Aorta (tissue), 5 donors: ENCODE measurements around the gene SLC7A6. TPM values are rescaled to one million over a fixed set of nuclear protein-coding genes. Genes with fewer than 3 reads are reported as not detected.

Source experiments
- ATAC-seq: fragments of 200-7000 bp; cut with Tn5 transposase; one replicate; pipeline ENCODE4 v1.9.1; 2022; ENCODE audit warnings: moderate library complexity; ENCODE audit not compliant: low FRiP score
- DNase-seq, 2 donors: peaks; one replicate each; pipeline ENCODE4 v3.0.0-alpha.2; 2020
- H3K27ac ChIP-seq, 2 donors: one replicate each; pipeline ENCODE4 v1.5.1; 2013; ENCODE audit warnings: low read length in 2 of 2, mild to moderate bottlenecking in 2 of 2, moderate library complexity in 2 of 2, control low read depth in 1 of 2, inconsistent platforms in 1 of 2, low read depth in 1 of 2
- H3K27me3 ChIP-seq, 2 donors: one replicate each; pipeline ENCODE4 v1.6.1; 2013; ENCODE audit warnings: control low read depth in 1 of 2, low read length in 1 of 2, mild to moderate bottlenecking in 1 of 2, moderate library complexity in 1 of 2; ENCODE audit not compliant: insufficient read depth in 2 of 2, control insufficient read depth in 1 of 2
- H3K36me3 ChIP-seq, 2 donors: one replicate each; pipeline ENCODE4 v1.6.1; 2013; ENCODE audit warnings: control low read depth in 1 of 2, low read length in 1 of 2, mild to moderate bottlenecking in 1 of 2; ENCODE audit not compliant: insufficient read depth in 2 of 2, control insufficient read depth in 1 of 2
- H3K4me1 ChIP-seq, 2 donors: one replicate each; pipeline ENCODE4 v1.6.1; 2013; ENCODE audit warnings: low read length in 2 of 2, control low read depth in 1 of 2, mild to moderate bottlenecking in 1 of 2, moderate library complexity in 1 of 2; ENCODE audit not compliant: insufficient read depth in 2 of 2, control insufficient read depth in 1 of 2
- H3K4me3 ChIP-seq, 2 donors: one replicate each; pipeline ENCODE4 v1.5.1; 2013; ENCODE audit warnings: low read length in 2 of 2, control low read depth in 1 of 2, mild to moderate bottlenecking in 1 of 2
- H3K9me3 ChIP-seq: one replicate; pipeline ENCODE4 v1.6.1; 2013; ENCODE audit warnings: mild to moderate bottlenecking, low read length; ENCODE audit not compliant: control insufficient read depth
- WGBS, 2 donors: extraction: QIAGEN DNeasy Blood & Tissue Kit; methylation state at CpG; one replicate each; pipeline ENCODE4 v1.1.7; 2013; 5-methylcytosine and 5-hydroxymethylcytosine counted together
- intact Hi-C, 2 donors: fragments of 100-400 bp; cut with DNase I; formaldehyde crosslinking; loops; one replicate each; pipeline versions ENCODE4 v1.14.2 to v1.15.0; 2022
- polyA plus RNA-seq, 2 donors: library from polyadenylated mRNA; stranded (reverse); fragments of 200-250 nt; gene quantifications; one replicate each; pipeline ENCODE4 v1.2.3, GENCODE V29; 2013
- total RNA-seq, 2 donors: library from RNA; stranded (reverse); fragmentation: NEBNext Ultra II Directional; extraction: Animal tissue kit (Norgen Biotek cat#: 25700); gene quantifications; one replicate each; pipeline ENCODE4 v1.2.1, GENCODE V29; 2021
- donor health status: healthy with polysubstance abuse.
- donor health status: Bipolar disorder and iron deficiency.
- donor health status: DM: no; HTN: no; CAD: no.
- donor health status: DM: no; HTN: no; CAD: no.
- donor health status: DM: yes; HTN: yes; CAD: no.

SLC7A6 gene
- total and polyA plus RNA-seq, 4 donors = 2.4 to 52.4 (median 29.9) TPM

DNA sequence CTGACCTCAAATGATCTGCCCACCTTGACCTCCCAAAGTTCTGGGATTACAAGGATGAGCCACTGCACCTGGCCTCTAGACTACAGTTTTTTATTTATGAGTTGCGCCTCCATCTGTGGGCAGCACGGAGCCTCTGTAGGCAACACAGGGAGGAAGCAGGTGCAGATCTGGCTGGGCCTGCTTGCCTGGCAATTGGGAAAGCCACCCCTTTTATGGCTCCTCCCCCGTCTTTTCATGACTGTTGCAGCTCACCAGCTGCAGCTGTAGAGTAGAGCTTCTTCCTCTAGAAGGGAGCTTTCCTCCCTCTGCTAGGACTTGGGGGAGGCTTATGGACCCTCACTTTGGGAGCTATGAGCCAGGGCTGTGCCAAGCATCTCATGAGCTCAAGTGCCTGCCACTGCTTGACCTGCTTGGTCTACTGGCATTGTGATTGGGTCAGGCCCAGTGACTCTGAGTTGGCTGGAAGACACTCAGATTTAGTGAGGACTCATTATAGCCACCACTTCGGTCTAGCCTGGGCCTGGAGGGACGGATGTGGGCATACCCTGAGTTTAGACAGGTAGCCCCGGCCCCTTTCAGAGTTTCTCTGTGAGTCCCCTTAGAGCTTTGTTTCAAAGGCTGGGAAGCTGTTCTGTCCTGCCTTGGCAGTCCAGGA, 6.9 kb upstream of the SLC7A6 start:
- ATAC-seq = no peak
- Histone ChIP-seq H3K4me3 (no peak overlapping the region), H3K9me3 (no peaks in the 10 kb centered on the region), H3K27me3 (no peaks in the 10 kb centered on the region), H3K4me1 (no peaks in the 10 kb centered on the region), H3K36me3 (peaks cover 0 to 7% of the 10 kb centered on the region in 2 donors), H3K27ac (peak overlapping the region; percentile 17 to 64)
- WGBS, 2 donors = 85% methylated on average over 6 of the region's 6 CpGs
- intact Hi-C loops = no loop called here
- no peak for DNase-seq

DNA sequence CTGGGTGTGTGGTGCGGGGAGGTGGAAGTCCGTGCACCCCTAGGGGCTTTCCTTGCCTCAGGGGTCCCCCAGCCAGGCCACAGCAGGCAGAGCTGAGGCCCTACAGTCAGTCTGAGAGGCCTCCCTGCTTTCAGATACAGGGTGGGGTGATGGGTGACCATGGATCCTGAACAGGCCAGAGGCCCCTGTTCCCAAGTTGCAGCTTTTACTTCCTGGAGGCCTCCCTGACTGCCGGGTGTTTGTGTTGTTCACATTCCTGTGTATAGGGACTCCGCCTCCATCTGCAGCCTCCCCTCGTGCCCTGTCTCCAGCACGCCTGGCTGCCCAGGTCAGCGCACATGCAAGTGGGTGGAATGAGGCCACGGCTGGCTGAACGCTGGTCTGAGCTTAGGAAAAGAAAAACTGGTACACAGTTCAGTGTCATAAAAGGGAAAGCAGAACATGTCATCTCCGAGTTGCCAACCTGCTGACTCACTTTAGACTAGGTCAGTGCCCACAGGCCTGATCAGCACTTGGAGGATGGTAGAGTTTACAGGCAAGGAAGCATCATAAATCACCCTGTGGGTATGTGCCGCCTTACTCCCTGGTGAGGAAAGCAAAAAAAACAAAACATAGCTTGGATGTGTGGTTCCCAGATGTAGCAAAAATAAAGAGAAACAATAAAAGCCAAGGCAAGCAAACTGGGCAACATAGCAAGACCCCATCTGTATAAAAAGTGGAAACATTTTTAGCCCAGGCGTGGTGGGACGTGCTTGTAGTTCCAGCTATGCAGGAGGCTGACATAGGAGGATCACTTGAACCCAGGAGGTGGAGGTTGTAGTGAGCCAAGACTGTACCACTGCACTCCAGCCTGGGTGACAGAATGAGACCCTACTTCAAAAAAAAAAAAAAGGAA, 6.2 kb upstream of the SLC7A6 start:
- ATAC-seq (peak; percentile 73), DNase-seq (peak; percentile 73 to 83)
- Histone ChIP-seq H3K4me3 (no peak overlapping the region), H3K27ac (peak overlapping the region; percentile 17 to 64), H3K9me3 (no peaks in the 10 kb centered on the region), H3K36me3 (peaks cover 0 to 7% of the 10 kb centered on the region in 2 donors), H3K27me3 (no peaks in the 10 kb centered on the region), H3K4me1 (no peaks in the 10 kb centered on the region)
- intact Hi-C loops = no loop called here
- WGBS, 2 donors = 43 to 44% methylated on average over 13 of the region's 13 CpGs

DNA sequence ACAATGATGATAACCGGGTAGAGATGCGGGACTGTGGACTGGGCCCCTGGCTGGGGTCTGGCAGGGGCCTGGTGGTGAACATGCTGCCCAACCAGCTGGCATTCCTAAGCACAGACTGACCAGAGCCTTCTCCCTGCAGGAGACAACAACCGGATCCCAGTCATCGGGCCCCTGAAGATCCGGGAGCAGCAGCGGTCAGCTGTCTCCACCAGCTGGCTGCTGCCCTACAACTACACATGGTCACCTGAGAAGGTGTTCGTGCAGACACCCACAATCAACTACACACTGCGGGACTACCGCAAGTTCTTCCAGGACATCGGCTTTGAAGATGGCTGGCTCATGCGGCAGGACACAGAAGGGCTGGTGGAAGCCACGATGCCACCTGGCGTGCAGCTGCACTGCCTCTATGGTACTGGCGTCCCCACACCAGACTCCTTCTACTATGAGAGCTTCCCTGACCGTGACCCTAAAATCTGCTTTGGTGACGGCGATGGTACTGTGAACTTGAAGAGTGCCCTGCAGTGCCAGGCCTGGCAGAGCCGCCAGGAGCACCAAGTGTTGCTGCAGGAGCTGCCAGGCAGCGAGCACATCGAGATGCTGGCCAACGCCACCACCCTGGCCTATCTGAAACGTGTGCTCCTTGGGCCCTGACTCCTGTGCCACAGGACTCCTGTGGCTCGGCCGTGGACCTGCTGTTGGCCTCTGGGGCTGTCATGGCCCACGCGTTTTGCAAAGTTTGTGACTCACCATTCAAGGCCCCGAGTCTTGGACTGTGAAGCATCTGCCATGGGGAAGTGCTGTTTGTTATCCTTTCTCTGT, 5.1 kb upstream of the SLC7A6 start:
- ATAC-seq (no peak), DNase-seq (no peak)
- Histone ChIP-seq H3K4me3 (no peak overlapping the region), H3K27me3 (no peaks in the 10 kb centered on the region), H3K9me3 (no peaks in the 10 kb centered on the region), H3K4me1 (no peaks in the 10 kb centered on the region), H3K27ac (peak overlapping the region in 1 of 2 donors; percentile 3), H3K36me3 (peaks cover 0 to 6% of the 10 kb centered on the region in 2 donors)
- intact Hi-C loops = no loop called here
- WGBS, 2 donors = 87% methylated on average over 26 to 27 of the region's 27 CpGs

DNA sequence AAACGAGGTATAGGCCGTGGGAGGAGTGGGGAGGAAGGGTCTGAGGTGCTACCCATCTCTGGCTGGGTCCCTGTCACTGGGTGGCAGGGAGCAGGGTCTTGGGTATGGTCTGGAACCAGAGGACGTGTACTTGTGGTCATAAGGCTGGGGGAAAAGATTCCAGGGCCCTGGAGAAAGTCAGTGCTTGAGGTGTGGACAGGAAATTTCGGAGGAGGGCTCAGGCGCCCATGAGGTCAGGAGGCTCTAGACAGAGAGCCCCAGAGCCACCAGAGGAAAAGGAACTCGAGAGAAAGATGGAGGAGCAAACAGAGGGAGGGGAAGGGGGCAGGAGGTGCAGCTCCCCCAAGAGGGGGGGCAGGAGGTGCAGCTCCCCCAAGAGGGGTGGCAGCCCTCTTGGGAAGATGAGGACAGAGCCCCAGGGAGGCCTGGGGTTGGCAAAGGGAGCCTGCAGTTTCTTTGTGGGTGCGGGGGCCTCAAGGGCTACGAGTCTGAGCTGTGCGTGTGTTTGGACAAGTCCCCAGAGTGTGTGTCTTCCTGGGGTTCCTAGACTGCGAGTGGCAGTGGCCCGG, 683 bp upstream of the SLC7A6 start:
- DNase-seq (no peak), ATAC-seq (no peak)
- Histone ChIP-seq H3K4me3 (peak overlapping the region; percentile 37 to 46), H3K4me1 (no peaks in the 10 kb centered on the region), H3K9me3 (no peaks in the 10 kb centered on the region), H3K27me3 (no peaks in the 10 kb centered on the region), H3K27ac (peak overlapping the region; percentile 65 to 82), H3K36me3 (peaks cover 0 to 3% of the 10 kb centered on the region in 2 donors)
- intact Hi-C loops = loop anchor here (1.0 to 5.0 kb wide), 4 partner anchors 48 to 65 kb away; partner anchors contain the start of genes PRMT7 (in 2 of the 2) and SLC7A6OS (in 1 of the 2)
- WGBS, 2 donors = 38% methylated on average over 11 of the region's 11 CpGs

DNA sequence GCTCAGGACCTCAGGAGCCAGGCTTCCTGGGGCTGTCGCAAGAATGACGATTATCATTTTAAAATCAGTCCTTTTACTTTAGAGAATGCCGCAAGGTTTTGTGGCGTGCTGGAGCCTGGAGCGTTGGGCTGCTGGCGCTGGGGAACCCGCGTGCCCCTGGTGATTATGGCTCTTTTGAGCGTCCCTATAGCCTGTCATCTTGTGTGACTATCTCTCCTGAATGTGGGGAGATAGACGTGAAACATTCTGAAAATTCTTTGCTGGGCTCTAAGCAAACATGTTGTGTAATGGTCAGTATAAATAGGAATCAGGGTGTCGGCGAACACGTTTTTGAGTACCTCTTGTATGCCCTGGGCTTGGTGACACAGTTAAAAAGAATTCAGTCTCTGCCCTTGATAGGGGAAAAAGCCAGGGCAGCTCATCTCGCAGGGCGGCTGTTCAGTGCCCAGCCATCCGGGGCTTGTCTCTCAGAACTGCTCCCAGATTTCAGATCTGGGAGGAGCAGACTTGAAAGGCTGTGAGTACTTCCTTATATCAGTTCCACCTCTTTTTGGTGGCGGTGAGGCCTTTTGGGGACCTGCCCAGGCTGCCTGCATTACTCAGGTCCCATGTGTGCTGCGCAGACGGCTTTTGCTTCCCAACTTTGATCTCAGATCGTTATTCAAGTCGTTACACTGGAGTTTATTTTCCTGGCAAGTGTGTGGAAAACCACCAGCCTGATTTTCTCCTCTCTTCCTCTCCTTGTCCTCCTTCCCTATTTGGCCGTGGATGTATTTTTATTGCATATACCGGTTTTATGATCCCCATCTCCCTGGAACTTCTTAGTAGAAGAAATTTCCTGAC, 973 bp downstream of the SLC7A6 start:
- H3K27ac ChIP-seq = peak overlapping the region; percentile 65 to 82
- WGBS, 2 donors = 1% methylated on average over 23 of the region's 23 CpGs
- no peaks in the 10 kb centered on the region for H3K9me3 ChIP-seq
- DNase-seq = peak; percentile 69 to 82
- H3K4me1 ChIP-seq = no peaks in the 10 kb centered on the region
- intact Hi-C loops = no loop called here
- H3K36me3 ChIP-seq = no peaks in the 10 kb centered on the region
- H3K4me3 ChIP-seq = peak overlapping the region; percentile 37 to 46
- H3K27me3 ChIP-seq = no peaks in the 10 kb centered on the region
- ATAC-seq = peak; percentile 59

DNA sequence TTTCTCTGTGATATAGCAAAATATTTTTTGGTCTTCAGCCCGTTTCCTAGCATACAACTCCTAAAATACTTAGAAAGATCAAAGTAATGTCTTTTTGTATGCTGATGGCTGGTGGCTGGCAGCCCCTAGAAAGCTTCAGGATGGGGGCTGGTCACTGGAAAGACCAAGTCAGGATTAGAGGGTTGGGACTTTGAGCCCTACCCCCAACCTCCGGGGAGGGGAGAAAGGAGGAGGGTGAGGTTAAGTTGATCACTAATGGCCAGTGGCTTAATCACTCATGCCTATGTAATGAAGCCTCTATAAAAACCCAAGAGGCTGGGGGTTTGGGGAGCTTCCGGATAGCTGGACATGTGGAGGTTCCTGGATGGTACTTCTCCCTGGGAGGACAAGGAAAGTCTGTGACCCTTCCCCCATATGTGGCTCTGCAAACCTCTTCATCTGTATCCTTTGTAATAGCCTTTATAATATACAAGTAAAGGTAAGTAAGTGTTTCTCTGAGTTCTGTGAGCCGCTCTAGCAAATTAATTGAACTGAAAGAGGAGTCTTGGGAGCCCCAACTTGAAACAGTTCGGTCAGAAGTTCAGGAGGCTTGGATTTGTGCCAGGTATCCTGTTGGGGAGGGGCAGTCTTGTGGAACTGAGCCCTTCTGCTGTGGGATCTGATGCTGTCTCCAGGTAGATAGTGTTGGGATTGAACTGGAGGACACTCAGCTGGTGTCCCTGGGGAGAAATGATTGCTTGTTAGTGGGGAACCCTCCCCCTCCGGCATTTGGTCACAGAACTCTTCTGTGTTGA, 3.5 kb downstream of the SLC7A6 start:
- Histone ChIP-seq H3K9me3 (no peaks in the 10 kb centered on the region), H3K36me3 (no peaks in the 10 kb centered on the region), H3K4me1 (no peaks in the 10 kb centered on the region), H3K27ac (no peak overlapping the region), H3K27me3 (no peaks in the 10 kb centered on the region), H3K4me3 (no peak overlapping the region)
- no peak for ATAC-seq
- DNase-seq = no peak
- intact Hi-C loops = no loop called here
- WGBS, 2 donors = 68 to 70% methylated on average over 6 of the region's 6 CpGs

DNA sequence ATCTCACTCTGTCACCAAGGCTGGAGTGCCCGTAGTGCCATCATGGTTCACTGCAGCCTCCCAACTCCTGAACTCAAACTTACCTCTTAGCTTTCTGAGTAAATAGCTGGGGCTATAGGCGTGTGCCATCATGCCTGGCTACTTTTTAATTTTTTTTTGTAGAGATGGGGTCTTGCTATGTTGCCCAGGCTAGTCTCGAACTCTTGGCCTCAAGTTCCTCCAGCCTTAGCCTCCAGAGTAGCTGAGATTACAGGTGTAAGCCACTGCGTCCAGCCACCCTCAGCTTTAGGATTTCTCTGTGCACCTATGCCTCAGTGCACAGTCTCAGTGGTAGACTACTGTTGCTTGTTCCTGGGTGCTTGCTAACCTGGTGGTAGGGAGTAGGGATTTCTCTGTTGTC, 5.5 kb downstream of the SLC7A6 start:
- Histone ChIP-seq H3K9me3 (no peaks in the 10 kb centered on the region), H3K27me3 (no peaks in the 10 kb centered on the region), H3K4me3 (no peak overlapping the region), H3K36me3 (peaks cover 0 to 6% of the 10 kb centered on the region in 2 donors), H3K4me1 (no peaks in the 10 kb centered on the region), H3K27ac (no peak overlapping the region)
- no peak for DNase-seq
- no peak for ATAC-seq
- 93 to 95% methylated on average over 4 of the region's 4 CpGs for WGBS, 2 donors
- intact Hi-C loops = no loop called here
